Measurements from ENCODE around the gene CNPY4. TPM values are rescaled to one million over a fixed set of nuclear protein-coding genes. Genes with fewer than 3 reads are reported as not detected.
"Not testable (repeated sequence)": the region's sequence is repeated elsewhere in the genome, so short reads cannot be mapped to it uniquely, and the experiment has no call there.

CNPY4 gene
- total and polyA plus RNA-seq, 2 donors from 2014 or later: 11.6 to 22.0 TPM

GRCh38 chr7:100128637-100128963 is 9.2 kb downstream of the CNPY4 start:
- no peaks in the 10 kb centered on the region for H3K36me3 ChIP-seq (ENCODE audit: control insufficient read depth in 2 of 3, insufficient read depth in 3 of 3, low read length in 3 of 3)
- peaks cover 0 to 14% (median 8%) of the 10 kb centered on the region in 3 donors for H3K4me1 ChIP-seq (ENCODE audit: control insufficient read depth in 2 of 3, insufficient read depth in 2 of 3, low read depth in 1 of 3, low read length in 3 of 3)
- H3K9me3 ChIP-seq (ENCODE audit: control insufficient read depth in 2 of 3, insufficient read depth in 1 of 3, low read length in 3 of 3): no peaks in the 10 kb centered on the region
- H3K9ac ChIP-seq (ENCODE audit: low read length in 3 of 3): no peak overlapping the region
- H3K4me3 ChIP-seq (ENCODE audit: low read length in 3 of 3): no peak overlapping the region
- TF ChIP-seq, protein P1, sequence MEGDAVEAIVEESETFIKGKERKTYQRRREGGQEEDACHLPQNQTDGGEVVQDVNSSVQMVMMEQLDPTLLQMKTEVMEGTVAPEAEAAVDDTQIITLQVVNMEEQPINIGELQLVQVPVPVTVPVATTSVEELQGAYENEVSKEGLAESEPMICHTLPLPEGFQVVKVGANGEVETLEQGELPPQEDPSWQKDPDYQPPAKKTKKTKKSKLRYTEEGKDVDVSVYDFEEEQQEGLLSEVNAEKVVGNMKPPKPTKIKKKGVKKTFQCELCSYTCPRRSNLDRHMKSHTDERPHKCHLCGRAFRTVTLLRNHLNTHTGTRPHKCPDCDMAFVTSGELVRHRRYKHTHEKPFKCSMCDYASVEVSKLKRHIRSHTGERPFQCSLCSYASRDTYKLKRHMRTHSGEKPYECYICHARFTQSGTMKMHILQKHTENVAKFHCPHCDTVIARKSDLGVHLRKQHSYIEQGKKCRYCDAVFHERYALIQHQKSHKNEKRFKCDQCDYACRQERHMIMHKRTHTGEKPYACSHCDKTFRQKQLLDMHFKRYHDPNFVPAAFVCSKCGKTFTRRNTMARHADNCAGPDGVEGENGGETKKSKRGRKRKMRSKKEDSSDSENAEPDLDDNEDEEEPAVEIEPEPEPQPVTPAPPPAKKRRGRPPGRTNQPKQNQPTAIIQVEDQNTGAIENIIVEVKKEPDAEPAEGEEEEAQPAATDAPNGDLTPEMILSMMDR (IDR thresholded peaks at IDR 0.05; ENCODE audit: borderline replicate concordance, extremely low read depth, insufficient read depth): no peak
- DNase-seq (no peak), FAIRE-seq (no peak)
- H3K27me3 ChIP-seq (ENCODE audit: control insufficient read depth, insufficient read depth, low read length): no peaks in the 10 kb centered on the region
- intact Hi-C loops (cut with DNase I): no loop called here
- H3K27ac ChIP-seq (ENCODE audit: low read depth in 2 of 2, low read length in 2 of 2): no peak overlapping the region

GRCh38 chr7:100130220-100130607 is 10.8 kb downstream of the CNPY4 start:
- H3K27ac ChIP-seq (ENCODE audit: low read depth in 2 of 2, low read length in 2 of 2); intact Hi-C loops (cut with DNase I); DNase-seq; H3K4me3 ChIP-seq (ENCODE audit: low read length in 3 of 3); H3K9me3 ChIP-seq (ENCODE audit: control insufficient read depth in 2 of 3, insufficient read depth in 1 of 3, low read length in 3 of 3); H3K4me1 ChIP-seq (ENCODE audit: control insufficient read depth in 2 of 3, insufficient read depth in 2 of 3, low read depth in 1 of 3, low read length in 3 of 3); H3K27me3 ChIP-seq (ENCODE audit: control insufficient read depth, insufficient read depth, low read length); H3K36me3 ChIP-seq (ENCODE audit: control insufficient read depth in 2 of 3, insufficient read depth in 3 of 3, low read length in 3 of 3); FAIRE-seq; H3K9ac ChIP-seq (ENCODE audit: low read length in 3 of 3): not testable (repeated sequence)

DNA sequence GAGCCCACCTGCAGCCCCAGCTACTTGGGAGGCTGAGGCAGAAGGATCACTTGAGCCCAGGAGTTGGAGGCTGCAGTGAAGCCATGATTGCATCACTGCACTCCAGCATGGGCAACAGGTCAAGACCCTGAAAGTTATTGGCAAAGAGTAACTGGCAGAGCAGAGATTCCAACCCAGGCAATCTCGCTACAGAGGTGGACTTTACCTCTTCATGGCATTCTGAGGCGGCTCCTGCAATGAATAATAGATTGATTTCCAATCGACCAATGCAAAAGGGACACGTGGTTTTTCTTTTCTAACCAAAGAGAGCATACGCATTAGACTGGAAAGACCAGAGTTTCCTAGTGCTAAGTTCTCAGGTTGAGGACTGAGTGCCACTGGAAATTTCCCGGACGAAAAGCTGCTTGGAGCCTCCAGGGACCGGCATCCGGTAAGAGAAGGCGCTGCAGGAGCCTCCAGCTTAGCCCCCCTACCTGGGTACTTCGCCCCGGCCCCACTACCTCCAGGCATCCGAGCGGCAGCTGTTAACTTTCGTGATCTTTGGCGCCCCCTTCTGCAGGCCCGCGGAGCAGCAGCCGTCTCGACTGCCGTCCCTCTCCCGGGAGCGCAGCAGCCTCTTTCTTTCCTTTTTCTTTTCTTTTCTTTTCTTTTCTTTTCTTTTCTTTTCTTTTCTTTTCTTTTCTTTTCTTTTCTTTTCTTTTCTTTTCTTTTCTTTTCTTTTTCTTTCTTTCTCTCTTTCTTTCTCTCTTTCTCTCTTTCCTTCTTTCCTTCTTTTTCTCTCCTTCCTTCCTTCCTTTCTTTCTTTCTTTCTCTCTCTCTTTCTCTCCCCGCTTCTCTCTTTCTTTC is 11.4 kb downstream of the CNPY4 start:
- FAIRE-seq (no peak), DNase-seq (peak; percentile 85 to 91 (median 89))
- H3K4me3 ChIP-seq (ENCODE audit: low read length in 3 of 3): peak overlapping the region in 1 of 3 donors; percentile 30
- H3K4me1 ChIP-seq (ENCODE audit: control insufficient read depth in 2 of 3, insufficient read depth in 2 of 3, low read depth in 1 of 3, low read length in 3 of 3): peaks cover 0 to 8% (median 5%) of the 10 kb centered on the region in 3 donors
- no peaks in the 10 kb centered on the region for H3K27me3 ChIP-seq (ENCODE audit: control insufficient read depth, insufficient read depth, low read length)
- TF ChIP-seq, protein P1 (IDR thresholded peaks at IDR 0.05; ENCODE audit: borderline replicate concordance, extremely low read depth, insufficient read depth): peak; percentile 94
- intact Hi-C loops (cut with DNase I): no loop called here
- H3K36me3 ChIP-seq (ENCODE audit: control insufficient read depth in 2 of 3, insufficient read depth in 3 of 3, low read length in 3 of 3): no peaks in the 10 kb centered on the region
- no peak overlapping the region for H3K9ac ChIP-seq (ENCODE audit: low read length in 3 of 3)
- no peaks in the 10 kb centered on the region for H3K9me3 ChIP-seq (ENCODE audit: control insufficient read depth in 2 of 3, insufficient read depth in 1 of 3, low read length in 3 of 3)
- H3K27ac ChIP-seq (ENCODE audit: low read depth in 2 of 2, low read length in 2 of 2): no peak overlapping the region

- H3K9me3 ChIP-seq (ENCODE audit: control insufficient read depth in 2 of 3, insufficient read depth in 1 of 3, low read length in 3 of 3): no peaks in the 10 kb centered on the region
- no peaks in the 10 kb centered on the region for H3K27me3 ChIP-seq (ENCODE audit: control insufficient read depth, insufficient read depth, low read length)
- DNase-seq: no peak
- no peak overlapping the region for H3K4me3 ChIP-seq (ENCODE audit: low read length in 3 of 3)
- H3K9ac ChIP-seq (ENCODE audit: low read length in 3 of 3): no peak overlapping the region
- H3K4me1 ChIP-seq (ENCODE audit: control insufficient read depth in 2 of 3, insufficient read depth in 2 of 3, low read depth in 1 of 3, low read length in 3 of 3): peaks cover 0 to 8% (median 5%) of the 10 kb centered on the region in 3 donors
- no peak for FAIRE-seq
- intact Hi-C loops (cut with DNase I): no loop called here
- TF ChIP-seq, protein P1 (IDR thresholded peaks at IDR 0.05; ENCODE audit: borderline replicate concordance, extremely low read depth, insufficient read depth): no peak
- H3K36me3 ChIP-seq (ENCODE audit: control insufficient read depth in 2 of 3, insufficient read depth in 3 of 3, low read length in 3 of 3): no peaks in the 10 kb centered on the region
- H3K27ac ChIP-seq (ENCODE audit: low read depth in 2 of 2, low read length in 2 of 2): no peak overlapping the region
These were observed 12.7 kb downstream of the CNPY4 start for GRCh38 chr7:100132126-100132525.

Data from kidney (tissue), 14 donors.